SK-N-SH (cell line): ENCODE measurements around the gene ESPL1.

Source experiments
- FOXJ3 ChIP-seq: sonication (generic); formaldehyde crosslinking; IDR thresholded peaks from 2 replicates; pipeline ENCODE4 v1.5.1; 2020; ENCODE audit warnings: mild to moderate bottlenecking, missing genetic modification reagents
- JUND ChIP-seq: IDR thresholded peaks from 2 replicates; pipeline ENCODE4 v1.4.0; 2012
- NFIC ChIP-seq: IDR thresholded peaks from 2 replicates; pipeline ENCODE4 v1.4.0; 2012; ENCODE audit warnings: borderline replicate concordance
- POLR2AphosphoS5 ChIP-seq: IDR thresholded peaks from 2 replicates; pipeline ENCODE4 v1.6.1; 2012; ENCODE audit warnings: low read depth, low read length
- RAD21 ChIP-seq: IDR thresholded peaks from 2 replicates; pipeline ENCODE4 v1.6.1; 2012; ENCODE audit warnings: mild to moderate bottlenecking, low read length
- REST ChIP-seq: IDR thresholded peaks from 2 replicates; pipeline ENCODE4 v1.6.1; 2012; ENCODE audit warnings: mild to moderate bottlenecking, low read depth, low read length, moderate library complexity
- SIN3A ChIP-seq: IDR thresholded peaks from 2 replicates; pipeline ENCODE4 v1.6.1; 2012; ENCODE audit warnings: low read depth, mild to moderate bottlenecking, low read length, moderate library complexity, borderline replicate concordance
- SMC3 ChIP-seq: IDR thresholded peaks from 2 replicates; pipeline ENCODE4 v1.6.1; 2012; ENCODE audit warnings: low read depth, low read length, improper control_type of control experiment
- TF ChIP-seq, protein P1 (sequence below): fragments of 200-600 bp; sonication (generic); IDR thresholded peaks from 2 replicates; pipeline ENCODE4 v1.6.1; 2017; ENCODE audit warnings: antibody characterized with exemption, mild to moderate bottlenecking, moderate library complexity

DNA sequence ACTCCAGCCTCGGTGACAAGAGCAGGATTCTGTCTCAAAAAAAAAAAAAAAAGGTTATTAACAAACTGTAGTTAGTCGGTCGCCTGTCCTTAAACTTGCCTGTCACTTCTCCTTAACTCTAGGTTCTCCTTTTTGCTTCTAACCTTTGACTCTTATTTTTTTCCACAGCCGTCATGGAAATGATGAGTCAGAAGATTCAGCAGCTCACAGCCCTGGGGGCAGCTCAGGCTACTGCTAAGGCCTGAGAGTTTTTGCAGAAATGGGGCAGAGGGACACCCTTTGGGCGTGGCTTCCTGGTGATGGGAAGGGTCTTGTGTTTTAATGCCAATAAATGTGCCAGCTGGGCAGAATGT is 31.0 kb downstream of the ESPL1 start:
- TF ChIP-seq, protein P1, sequence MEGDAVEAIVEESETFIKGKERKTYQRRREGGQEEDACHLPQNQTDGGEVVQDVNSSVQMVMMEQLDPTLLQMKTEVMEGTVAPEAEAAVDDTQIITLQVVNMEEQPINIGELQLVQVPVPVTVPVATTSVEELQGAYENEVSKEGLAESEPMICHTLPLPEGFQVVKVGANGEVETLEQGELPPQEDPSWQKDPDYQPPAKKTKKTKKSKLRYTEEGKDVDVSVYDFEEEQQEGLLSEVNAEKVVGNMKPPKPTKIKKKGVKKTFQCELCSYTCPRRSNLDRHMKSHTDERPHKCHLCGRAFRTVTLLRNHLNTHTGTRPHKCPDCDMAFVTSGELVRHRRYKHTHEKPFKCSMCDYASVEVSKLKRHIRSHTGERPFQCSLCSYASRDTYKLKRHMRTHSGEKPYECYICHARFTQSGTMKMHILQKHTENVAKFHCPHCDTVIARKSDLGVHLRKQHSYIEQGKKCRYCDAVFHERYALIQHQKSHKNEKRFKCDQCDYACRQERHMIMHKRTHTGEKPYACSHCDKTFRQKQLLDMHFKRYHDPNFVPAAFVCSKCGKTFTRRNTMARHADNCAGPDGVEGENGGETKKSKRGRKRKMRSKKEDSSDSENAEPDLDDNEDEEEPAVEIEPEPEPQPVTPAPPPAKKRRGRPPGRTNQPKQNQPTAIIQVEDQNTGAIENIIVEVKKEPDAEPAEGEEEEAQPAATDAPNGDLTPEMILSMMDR: no peak
- no peak for TF ChIP-seq NFIC
- TF ChIP-seq POLR2AphosphoS5: no peak
- no peak for TF ChIP-seq JUND
- TF ChIP-seq SMC3: no peak
- no peak for TF ChIP-seq FOXJ3 (CRISPR knock-in tag)
- no peak for TF ChIP-seq RAD21
- TF ChIP-seq REST: no peak
- no peak for TF ChIP-seq SIN3A
